Measurements from ENCODE around the gene PLEKHA5. TPM values are rescaled to one million over a fixed set of nuclear protein-coding genes. Genes with fewer than 3 reads are reported as not detected.

The PLEKHA5 gene
- total and polyA plus RNA-seq, 4 donors = 4.9 to 88.5 (median 20.9) TPM

- WGBS, 2 donors = 92 to 94% methylated on average over 5 of the region's 5 CpGs
- H3K9me3 ChIP-seq (ENCODE audit: control insufficient read depth in 4 of 4, insufficient read depth in 3 of 4, low read length in 3 of 4) = no peaks in the 10 kb centered on the region
- no peak overlapping the region for H3K9ac ChIP-seq (ENCODE audit: insufficient read depth in 1 of 2, low read length in 2 of 2)
- H3K4me1 ChIP-seq (ENCODE audit: control insufficient read depth in 5 of 5, insufficient read depth in 5 of 5, low read length in 5 of 5) = peaks cover 0 to 17% (median 6%) of the 10 kb centered on the region in 5 donors
- ATAC-seq (ENCODE audit: insufficient read depth, low FRiP score) (no peak), DNase-seq (no peak)
- H3K4me3 ChIP-seq = no peak overlapping the region
- no peak for TF ChIP-seq CTCF (IDR thresholded peaks at IDR 0.05; ENCODE audit: control extremely low read depth, extremely low read depth)
- H3K36me3 ChIP-seq (ENCODE audit: control insufficient read depth in 4 of 4, insufficient read depth in 4 of 4, low read length in 4 of 4) = no peaks in the 10 kb centered on the region
- peak overlapping the region in 1 of 2 donors; percentile 28 for H3K27ac ChIP-seq (ENCODE audit: low read depth in 1 of 2, low read length in 1 of 2)
- no peaks in the 10 kb centered on the region for H3K27me3 ChIP-seq (ENCODE audit: control insufficient read depth in 3 of 3, insufficient read depth in 3 of 3, low read length in 2 of 3)
Measured at GRCh38 chr12:19191563-19191962, 62.0 kb downstream of the PLEKHA5 start.

- peak in 2 of 3 donors; percentile 32 to 60 for DNase-seq
- H3K36me3 ChIP-seq (ENCODE audit: control insufficient read depth in 4 of 4, insufficient read depth in 4 of 4, low read length in 4 of 4) = no peaks in the 10 kb centered on the region
- 59 to 82% methylated on average over 1 of the region's 1 CpG for WGBS, 2 donors
- peaks cover 0 to 15% (median 6%) of the 10 kb centered on the region in 5 donors for H3K4me1 ChIP-seq (ENCODE audit: control insufficient read depth in 5 of 5, insufficient read depth in 5 of 5, low read length in 5 of 5)
- TF ChIP-seq CTCF (IDR thresholded peaks at IDR 0.05; ENCODE audit: control extremely low read depth, extremely low read depth) = no peak
- H3K9ac ChIP-seq (ENCODE audit: insufficient read depth in 1 of 2, low read length in 2 of 2) = no peak overlapping the region
- no peaks in the 10 kb centered on the region for H3K27me3 ChIP-seq (ENCODE audit: control insufficient read depth in 3 of 3, insufficient read depth in 3 of 3, low read length in 2 of 3)
- no peak for ATAC-seq (ENCODE audit: insufficient read depth, low FRiP score)
- H3K9me3 ChIP-seq (ENCODE audit: control insufficient read depth in 4 of 4, insufficient read depth in 3 of 4, low read length in 3 of 4) = no peaks in the 10 kb centered on the region
- H3K4me3 ChIP-seq = no peak overlapping the region
- H3K27ac ChIP-seq (ENCODE audit: low read depth in 1 of 2, low read length in 1 of 2) = no peak overlapping the region
Measured at GRCh38 chr12:19192710-19193109, 63.2 kb downstream of the PLEKHA5 start.

- no peaks in the 10 kb centered on the region for H3K9me3 ChIP-seq (ENCODE audit: control insufficient read depth in 4 of 4, insufficient read depth in 3 of 4, low read length in 3 of 4)
- no peak overlapping the region for H3K9ac ChIP-seq (ENCODE audit: insufficient read depth in 1 of 2, low read length in 2 of 2)
- no peaks in the 10 kb centered on the region for H3K36me3 ChIP-seq (ENCODE audit: control insufficient read depth in 4 of 4, insufficient read depth in 4 of 4, low read length in 4 of 4)
- H3K27me3 ChIP-seq (ENCODE audit: control insufficient read depth in 3 of 3, insufficient read depth in 3 of 3, low read length in 2 of 3) = no peaks in the 10 kb centered on the region
- DNase-seq = no peak
- 94 to 96% methylated on average over 4 of the region's 4 CpGs for WGBS, 2 donors
- H3K4me1 ChIP-seq (ENCODE audit: control insufficient read depth in 5 of 5, insufficient read depth in 5 of 5, low read length in 5 of 5) = peaks cover 0 to 26% (median 6%) of the 10 kb centered on the region in 5 donors
- no peak for ATAC-seq (ENCODE audit: insufficient read depth, low FRiP score)
- H3K4me3 ChIP-seq = no peak overlapping the region
- TF ChIP-seq CTCF (IDR thresholded peaks at IDR 0.05; ENCODE audit: control extremely low read depth, extremely low read depth) = no peak
- no peak overlapping the region for H3K27ac ChIP-seq (ENCODE audit: low read depth in 1 of 2, low read length in 1 of 2)
Measured at GRCh38 chr12:19194963-19195362, 65.4 kb downstream of the PLEKHA5 start.

Data from lung (tissue), 12 donors.